Measurements from ENCODE around the gene GDPD4.

GDPD4 gene

DNA sequence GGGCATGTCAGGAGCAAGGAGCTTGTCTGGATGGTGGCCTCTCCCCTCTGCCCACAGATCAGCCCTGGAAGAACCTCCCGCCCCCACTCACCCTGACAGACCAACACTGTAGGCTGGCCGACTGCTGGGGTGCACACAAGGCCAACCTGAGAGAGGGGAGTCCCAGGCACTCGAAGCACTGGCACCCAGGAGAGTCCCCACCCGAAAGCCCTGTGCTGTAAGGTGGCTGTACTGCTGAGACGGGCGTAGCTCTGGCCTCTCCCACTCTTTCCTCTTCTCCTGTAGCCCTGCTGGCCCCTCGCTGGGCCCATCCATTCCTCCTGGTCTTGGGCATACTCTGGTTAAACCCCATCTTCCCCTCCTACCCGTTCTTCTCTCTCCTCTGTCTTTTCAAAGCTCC lies 133.7 kb downstream of the GDPD4 start:
- no peak overlapping the region for H3K27ac ChIP-seq
- TF ChIP-seq, protein P1, sequence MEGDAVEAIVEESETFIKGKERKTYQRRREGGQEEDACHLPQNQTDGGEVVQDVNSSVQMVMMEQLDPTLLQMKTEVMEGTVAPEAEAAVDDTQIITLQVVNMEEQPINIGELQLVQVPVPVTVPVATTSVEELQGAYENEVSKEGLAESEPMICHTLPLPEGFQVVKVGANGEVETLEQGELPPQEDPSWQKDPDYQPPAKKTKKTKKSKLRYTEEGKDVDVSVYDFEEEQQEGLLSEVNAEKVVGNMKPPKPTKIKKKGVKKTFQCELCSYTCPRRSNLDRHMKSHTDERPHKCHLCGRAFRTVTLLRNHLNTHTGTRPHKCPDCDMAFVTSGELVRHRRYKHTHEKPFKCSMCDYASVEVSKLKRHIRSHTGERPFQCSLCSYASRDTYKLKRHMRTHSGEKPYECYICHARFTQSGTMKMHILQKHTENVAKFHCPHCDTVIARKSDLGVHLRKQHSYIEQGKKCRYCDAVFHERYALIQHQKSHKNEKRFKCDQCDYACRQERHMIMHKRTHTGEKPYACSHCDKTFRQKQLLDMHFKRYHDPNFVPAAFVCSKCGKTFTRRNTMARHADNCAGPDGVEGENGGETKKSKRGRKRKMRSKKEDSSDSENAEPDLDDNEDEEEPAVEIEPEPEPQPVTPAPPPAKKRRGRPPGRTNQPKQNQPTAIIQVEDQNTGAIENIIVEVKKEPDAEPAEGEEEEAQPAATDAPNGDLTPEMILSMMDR (conservative IDR thresholded peaks at IDR 0.05) = no peak

DNA sequence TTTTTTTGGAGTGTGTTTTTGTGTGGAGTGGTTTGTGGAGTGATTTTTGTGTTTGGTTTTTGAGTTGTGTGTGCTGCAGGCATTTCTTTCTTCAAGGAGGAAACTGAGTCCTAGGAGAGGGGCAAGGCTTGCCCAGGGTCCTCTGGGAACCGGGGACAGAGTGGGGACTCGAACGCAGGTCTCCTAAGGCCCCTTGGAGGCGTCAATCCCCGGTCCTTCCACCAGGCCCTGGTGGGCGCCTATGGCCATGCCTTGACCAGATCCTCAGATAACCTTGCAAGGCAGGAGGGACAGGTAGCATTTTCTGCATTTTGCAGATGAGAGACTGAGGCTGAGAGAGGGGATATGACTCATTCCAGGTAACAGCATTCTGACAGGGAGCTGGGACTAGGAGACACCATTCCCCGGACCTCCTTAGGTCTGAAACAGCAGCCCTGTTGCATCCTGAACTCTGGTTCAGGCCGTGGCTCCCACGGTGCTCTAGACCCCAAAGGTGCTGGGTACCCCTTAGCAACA lies 134.3 kb downstream of the GDPD4 start:
- TF ChIP-seq, protein P1 (conservative IDR thresholded peaks at IDR 0.05) = no peak
- H3K27ac ChIP-seq = no peak overlapping the region
